Measurements from ENCODE around the gene FUT6.
"Not testable (repeated sequence)": the region's sequence is repeated elsewhere in the genome, so short reads cannot be mapped to it uniquely, and the experiment has no call there.

The FUT6 gene

DNA sequence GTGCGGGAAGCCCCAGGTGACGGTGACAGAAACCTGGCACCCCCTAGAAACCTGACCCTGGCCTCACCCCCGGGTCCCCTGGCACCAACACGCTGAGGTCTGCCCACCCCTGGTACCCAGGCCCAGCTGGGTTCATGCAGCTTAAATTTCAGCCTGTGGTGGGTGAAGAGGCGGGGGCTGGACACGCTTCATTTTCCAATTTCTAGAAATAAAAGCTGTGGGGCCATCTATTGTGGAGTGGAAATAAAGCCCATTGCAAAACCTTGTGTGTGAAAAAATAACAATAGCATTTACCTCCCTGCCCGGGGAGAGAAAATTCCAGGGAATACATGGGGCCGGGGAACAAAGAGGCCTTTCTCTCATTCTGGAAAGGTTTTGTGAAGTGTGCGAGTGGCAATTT is 38.4 kb upstream of the FUT6 start:
- H3K9me3 ChIP-seq (replicated peaks in 1 of 11), result no peaks in the 10 kb centered on the region
- H3K36me3 ChIP-seq, result no peaks in the 10 kb centered on the region
- H4K20me1 ChIP-seq, result no peaks in the 10 kb centered on the region; a peak in 1 of 22 replicates
- TF ChIP-seq Cebpa-rat (IDR thresholded peaks at IDR 0.05), result no peak
- H3K27me3 ChIP-seq, result no peaks in the 10 kb centered on the region
- 0 out of 22 replicates have a peak overlapping the region, but pooled peaks of 1 of the 11 experiments have one; percentile 5 for H3K4me2 ChIP-seq
- H3K4me1 ChIP-seq, result peaks cover 4 to 20% (median 10%) of the 10 kb centered on the region in 10 experiments; a peak in 13 of 20 replicates
- H3K4me3 ChIP-seq, result no peak overlapping the region
- H3K27ac ChIP-seq, result no peak overlapping the region
- no peak overlapping the region for H3K9ac ChIP-seq

DNA sequence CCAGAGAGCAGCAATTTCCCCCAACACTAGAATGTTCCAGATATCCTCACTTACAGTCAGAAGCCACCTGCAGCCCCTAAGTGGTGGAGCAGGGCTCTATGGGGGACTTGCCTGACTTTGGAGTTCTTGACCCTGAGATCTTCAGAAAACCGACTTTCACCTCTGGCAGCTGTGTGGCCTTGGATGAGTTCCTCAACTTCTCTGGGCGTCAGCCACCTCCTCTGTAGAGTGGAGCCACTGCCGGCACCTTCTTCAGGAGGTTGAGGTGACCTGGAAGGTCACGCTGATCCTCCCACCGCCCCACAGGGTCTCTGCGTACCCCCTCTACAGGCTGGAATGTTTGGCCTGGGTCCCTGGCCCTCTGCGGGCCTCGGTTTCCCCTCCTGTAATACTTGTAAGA is 37.9 kb upstream of the FUT6 start:
- peaks cover 4 to 20% (median 10%) of the 10 kb centered on the region in 10 experiments; a peak in 13 of 20 replicates for H3K4me1 ChIP-seq

DNA sequence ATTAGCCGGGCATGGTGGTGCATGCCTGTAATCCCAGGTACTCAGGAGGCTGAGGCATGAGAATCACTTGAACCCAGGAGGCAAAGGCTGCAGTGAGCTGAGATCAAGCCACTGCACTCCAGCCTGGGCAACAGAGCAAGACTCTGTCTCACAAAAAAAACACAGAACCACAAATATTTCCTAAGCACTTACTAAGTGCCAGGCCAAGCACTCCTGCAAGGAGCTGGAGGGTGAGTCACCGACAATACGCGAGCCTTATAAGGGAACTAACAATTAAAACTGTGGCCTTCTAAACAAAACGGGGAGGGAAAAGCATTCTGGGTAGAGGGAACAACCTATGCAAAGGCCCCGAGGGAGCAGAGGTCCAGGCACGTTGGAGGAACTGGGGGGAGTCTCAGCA is 35.0 kb upstream of the FUT6 start:
- H3K4me3 ChIP-seq; H3K27ac ChIP-seq; H3K4me1 ChIP-seq; H3K4me2 ChIP-seq; H3K9me3 ChIP-seq (replicated peaks in 1 of 11); H3K36me3 ChIP-seq; H4K20me1 ChIP-seq; H3K9ac ChIP-seq; H3K27me3 ChIP-seq: not testable (repeated sequence)

More for the DNA sequence above, 37.9 kb upstream of the FUT6 start:
- no peaks in the 10 kb centered on the region for H3K36me3 ChIP-seq
- H3K27ac ChIP-seq, result no peak overlapping the region
- H3K4me3 ChIP-seq, result no peak overlapping the region
- H3K9ac ChIP-seq, result no peak overlapping the region
- no peaks in the 10 kb centered on the region; a peak in 1 of 22 replicates for H4K20me1 ChIP-seq
- H3K27me3 ChIP-seq, result no peaks in the 10 kb centered on the region
- H3K9me3 ChIP-seq (replicated peaks in 1 of 11), result no peaks in the 10 kb centered on the region
- H3K4me2 ChIP-seq, result no peak overlapping the region
- no peak for TF ChIP-seq Cebpa-rat (IDR thresholded peaks at IDR 0.05)

DNA sequence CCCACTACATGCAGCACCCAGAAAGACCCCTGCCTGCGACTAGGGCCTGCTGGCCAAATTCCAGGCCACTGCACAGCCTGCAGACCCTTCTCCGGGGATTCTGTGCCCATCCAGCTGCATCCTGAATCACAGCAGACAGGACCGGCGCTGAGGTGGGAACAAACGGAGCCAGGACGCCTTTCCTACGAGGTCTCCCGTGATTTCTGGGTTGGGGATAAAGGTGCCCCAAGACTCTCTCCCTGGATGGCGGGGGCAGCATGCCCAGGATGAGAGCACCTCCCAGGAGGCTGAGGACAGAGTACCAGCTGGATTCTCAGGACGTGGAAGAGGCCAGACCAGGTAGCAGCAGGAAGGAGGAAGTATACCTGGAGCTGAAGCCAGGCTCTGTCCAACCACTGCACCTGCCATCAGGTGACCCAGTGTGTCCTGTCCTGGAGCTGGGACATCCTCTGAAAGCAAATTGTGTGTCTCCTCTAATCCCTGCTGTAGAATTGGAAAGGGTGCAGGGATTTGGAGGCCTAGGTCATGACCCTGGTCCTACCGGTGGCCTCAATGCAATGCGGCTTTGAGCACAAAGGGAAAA is 34.2 kb upstream of the FUT6 start:
- Histone ChIP-seq H3K4me3 (no peak overlapping the region), H3K4me1 (peaks cover 0 to 8% (median 0%) of the 10 kb centered on the region in 10 experiments; a peak in 3 of 20 replicates), H3K27me3 (no peaks in the 10 kb centered on the region), H3K4me2 (no peak overlapping the region), H3K36me3 (no peaks in the 10 kb centered on the region), H3K9ac (no peak overlapping the region), H3K9me3 (replicated peaks in 1 of 11) (no peaks in the 10 kb centered on the region), H4K20me1 (no peaks in the 10 kb centered on the region; a peak in 1 of 22 replicates), H3K27ac (no peak overlapping the region)
- TF ChIP-seq Cebpa-rat (IDR thresholded peaks at IDR 0.05), result no peak

DNA sequence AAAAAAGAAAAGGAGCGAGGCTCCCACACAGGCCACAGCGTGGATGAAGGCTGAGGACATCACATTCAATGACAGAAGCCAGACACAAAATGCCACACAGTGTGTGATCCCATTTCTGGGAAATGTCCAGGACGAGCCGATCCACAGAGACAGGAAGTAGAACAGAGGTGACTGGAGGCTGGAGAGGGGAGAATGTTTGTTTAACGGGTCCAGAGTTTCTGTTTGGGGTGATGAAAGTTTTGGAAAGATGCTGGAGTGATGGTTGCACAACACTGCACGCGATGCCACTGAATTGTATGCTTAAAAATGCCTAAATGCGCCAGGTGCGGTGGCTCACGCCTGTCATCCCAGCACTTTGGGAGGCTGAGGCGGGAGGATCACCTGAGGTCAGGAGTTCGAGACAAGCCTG is 31.5 kb upstream of the FUT6 start:
- Histone ChIP-seq H3K9me3 (replicated peaks in 1 of 11) (no peaks in the 10 kb centered on the region), H3K9ac (no peak overlapping the region), H3K27me3 (no peaks in the 10 kb centered on the region), H4K20me1 (no peaks in the 10 kb centered on the region), H3K4me2 (no peak overlapping the region), H3K27ac (no peak overlapping the region), H3K4me3 (no peak overlapping the region), H3K4me1 (peaks cover 0 to 8% (median 0%) of the 10 kb centered on the region in 10 experiments; a peak in 1 of 20 replicates), H3K36me3 (no peaks in the 10 kb centered on the region)
- TF ChIP-seq Cebpa-rat (IDR thresholded peaks at IDR 0.05), result no peak

DNA sequence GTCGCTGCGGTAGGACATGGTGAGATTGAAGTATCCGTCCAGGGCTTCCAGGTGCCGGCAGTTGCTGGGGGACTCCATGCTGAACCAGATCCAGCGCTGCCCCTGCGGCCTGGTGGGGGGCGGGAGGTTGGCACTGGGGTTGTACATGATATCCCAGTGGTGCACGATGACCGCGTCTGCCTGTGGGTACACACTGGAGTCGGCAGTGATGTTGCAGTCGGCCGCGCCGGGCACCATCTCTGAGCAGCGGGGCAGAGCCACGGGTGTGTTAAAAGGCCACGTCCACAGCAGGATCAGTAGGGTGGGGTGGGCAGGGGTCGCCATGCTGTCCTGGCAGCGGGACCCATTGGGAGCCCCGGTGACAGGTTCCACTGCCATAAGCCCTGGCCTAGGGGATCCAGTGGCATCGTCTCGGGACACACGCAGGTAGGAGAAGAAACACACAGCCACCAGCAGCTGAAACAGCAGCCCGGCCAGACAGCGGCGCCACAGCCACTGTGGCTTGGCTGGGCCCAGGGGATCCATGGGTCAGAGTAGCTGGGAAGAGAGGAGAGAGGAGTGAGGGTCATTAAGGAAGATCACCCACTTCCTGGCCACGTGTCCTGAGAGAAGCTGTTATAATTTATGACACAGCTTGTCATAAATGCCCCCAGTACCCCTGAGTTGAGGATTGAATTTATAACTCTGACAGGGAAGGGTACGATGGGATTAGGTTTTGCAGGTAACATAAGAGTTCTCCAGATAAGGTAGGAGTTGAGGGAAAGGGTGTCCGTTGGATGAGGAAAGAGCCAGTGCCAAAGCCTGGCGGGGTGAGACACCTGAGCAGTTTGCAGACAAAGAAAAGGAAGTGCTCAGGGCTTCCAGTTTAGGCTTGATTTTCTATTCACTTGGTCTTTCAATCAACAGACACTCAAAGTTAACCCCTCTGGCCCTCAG is 28.0 kb upstream of the FUT6 start:
- H3K4me1 ChIP-seq, result peaks cover 0 to 9% (median 0%) of the 10 kb centered on the region in 10 experiments; a peak in 4 of 20 replicates
- no peaks in the 10 kb centered on the region for H3K9me3 ChIP-seq (replicated peaks in 1 of 11)

GRCh38 chr19:5865772-5866171 is 26.3 kb upstream of the FUT6 start:
- Histone ChIP-seq H3K27ac (no peak overlapping the region), H3K4me1 (peaks cover 0 to 9% (median 0%) of the 10 kb centered on the region in 10 experiments; a peak in 4 of 20 replicates), H3K4me2 (peak overlapping the region in 1 of 11 experiments; percentile 12; a peak in 2 of 22 replicates), H3K27me3 (no peaks in the 10 kb centered on the region), H3K4me3 (no peak overlapping the region), H3K9ac (no peak overlapping the region), H3K9me3 (replicated peaks in 1 of 11) (no peaks in the 10 kb centered on the region), H4K20me1 (no peaks in the 10 kb centered on the region), H3K36me3 (no peaks in the 10 kb centered on the region)
- no peak for TF ChIP-seq Cebpa-rat (IDR thresholded peaks at IDR 0.05)

More for the DNA sequence above, 28.0 kb upstream of the FUT6 start:
- H3K36me3 ChIP-seq, result no peaks in the 10 kb centered on the region
- no peaks in the 10 kb centered on the region for H4K20me1 ChIP-seq
- no peak overlapping the region for H3K4me3 ChIP-seq
- no peaks in the 10 kb centered on the region for H3K27me3 ChIP-seq
- H3K27ac ChIP-seq, result no peak overlapping the region
- H3K4me2 ChIP-seq, result no peak overlapping the region
- H3K9ac ChIP-seq, result no peak overlapping the region
- TF ChIP-seq Cebpa-rat (IDR thresholded peaks at IDR 0.05), result no peak

DNA sequence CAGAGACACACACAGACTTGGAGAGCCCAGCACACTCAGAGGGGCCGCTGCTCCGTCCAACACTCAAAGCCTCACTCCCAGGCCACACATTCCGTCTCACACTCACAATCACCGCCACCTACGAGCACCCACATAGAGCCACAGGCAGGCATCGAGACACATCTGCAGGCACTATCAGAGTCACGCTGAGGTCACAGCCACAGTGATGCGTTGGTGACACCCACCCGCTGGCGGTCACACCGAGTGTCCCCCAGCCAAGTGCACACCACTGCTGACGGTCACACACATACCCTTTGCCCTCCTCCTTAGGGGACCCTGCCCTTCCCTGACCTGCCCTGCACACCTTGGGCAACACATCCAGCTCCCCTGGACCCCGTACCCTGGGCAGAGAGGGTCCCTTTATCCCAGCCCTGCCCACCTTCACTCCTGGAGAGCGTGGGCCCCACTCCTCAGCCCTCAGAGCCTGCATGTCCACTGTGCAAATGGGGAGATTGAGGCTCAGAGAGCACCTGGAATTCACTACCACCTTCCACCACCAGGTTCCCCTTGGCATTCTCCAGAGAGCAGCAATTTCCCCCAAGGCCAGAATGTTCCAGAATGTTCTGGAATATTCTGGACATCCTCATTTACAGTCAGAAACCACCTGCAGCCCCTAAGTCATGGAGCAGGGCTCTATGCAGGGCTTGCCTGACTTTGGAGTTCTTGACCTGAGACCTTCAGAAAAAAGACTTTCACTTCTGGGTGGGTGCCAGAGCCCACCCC is 25.4 kb upstream of the FUT6 start:
- Histone ChIP-seq H3K4me2 (peak overlapping the region in 1 of 11 experiments; percentile 12; a peak in 2 of 22 replicates), H3K27me3 (no peaks in the 10 kb centered on the region), H4K20me1 (no peaks in the 10 kb centered on the region), H3K9me3 (replicated peaks in 1 of 11) (no peaks in the 10 kb centered on the region), H3K4me3 (no peak overlapping the region), H3K36me3 (no peaks in the 10 kb centered on the region), H3K4me1 (peaks cover 0 to 9% (median 0%) of the 10 kb centered on the region in 10 experiments; a peak in 4 of 20 replicates), H3K9ac (no peak overlapping the region), H3K27ac (no peak overlapping the region)
- TF ChIP-seq Cebpa-rat (IDR thresholded peaks at IDR 0.05), result no peak
